Gastroesophageal sphincter (tissue), 4 donors: ENCODE measurements around the gene LDLRAD3. TPM values are rescaled to one million over a fixed set of nuclear protein-coding genes. Genes with fewer than 3 reads are reported as not detected.

Experiments
- ATAC-seq: fragments of 150-250 bp; one replicate; pipeline ENCODE4 v1.9.1; 2016; ENCODE audit warnings: mild to moderate bottlenecking, moderate library complexity
- H3K27ac ChIP-seq, 4 donors: fragments of 200-600 bp; sonication (generic) in 3 of 4; 1 replicate in 3 of 4; 2 replicates in 1 of 4; pipeline ENCODE4 v1.5.1; 2016 to 2019
- H3K27me3 ChIP-seq: fragments of 200-600 bp; sonication (generic); one replicate; pipeline ENCODE4 v1.5.1; 2019
- H3K36me3 ChIP-seq, 2 donors: fragments of 200-600 bp; sonication (generic); one replicate each; pipeline ENCODE4 v1.5.1; 2019; ENCODE audit warnings: control low read depth in 1 of 2
- H3K4me1 ChIP-seq, 3 donors: fragments of 200-600 bp; sonication (generic); 1 replicate in 2 of 3; 2 replicates in 1 of 3; pipeline ENCODE4 v1.5.1; 2016 to 2019; ENCODE audit warnings: control low read depth in 2 of 3
- H3K4me3 ChIP-seq, 2 donors: fragments of 200-600 bp; sonication (generic); one replicate each; pipeline ENCODE4 v1.5.1; 2019; ENCODE audit warnings: mild to moderate bottlenecking in 1 of 2, moderate library complexity in 1 of 2
- H3K9me3 ChIP-seq, 3 donors: fragments of 200-600 bp; sonication (generic); one replicate each; pipeline ENCODE4 v1.5.1; 2017 to 2019; ENCODE audit warnings: control low read depth in 2 of 3
- EP300 ChIP-seq: sonication (generic); formaldehyde crosslinking; IDR thresholded peaks from one replicate; pipeline ENCODE4 v1.6.1; 2017; ENCODE audit warnings: antibody characterized with exemption, mild to moderate bottlenecking
- POLR2A ChIP-seq, 2 donors: fragments of 450-650 bp; IDR thresholded peaks; one replicate each; pipeline ENCODE4 v1.6.1; 2017; ENCODE audit warnings: antibody characterized with exemption in 2 of 2, mild to moderate bottlenecking in 2 of 2, moderate library complexity in 1 of 2
- POLR2AphosphoS5 ChIP-seq: sonication (generic); formaldehyde crosslinking; IDR thresholded peaks from one replicate; pipeline ENCODE4 v1.6.1; 2017; ENCODE audit warnings: antibody characterized with exemption
- WGBS, 2 donors: methylation state at CpG; one replicate each; pipeline ENCODE4 v1.1.5; 2018; ENCODE audit warnings: low coverage in 1 of 2; 5-methylcytosine and 5-hydroxymethylcytosine counted together
- total RNA-seq, 4 donors: library from RNA; depleted of rRNA; stranded (reverse); fragments of >200 nt; gene quantifications; one replicate each; pipeline ENCODE4 v1.1.0, GENCODE V29; 2016
- TF ChIP-seq, protein P1 (sequence below), 4 experiments: fragments of 200-600 bp in 2 of 4; fragments of 450-650 bp in 2 of 4; sonication (generic) in 1 of 4; IDR thresholded peaks; one replicate each; pipeline ENCODE4 v1.5.1; 2017 to 2019; ENCODE audit warnings: antibody characterized with exemption in 4 of 4, mild to moderate bottlenecking in 2 of 4, moderate library complexity in 2 of 4

The LDLRAD3 gene
- total RNA-seq, 4 donors from 2014 or later = 4.0 to 8.9 (median 7.2) TPM

DNA sequence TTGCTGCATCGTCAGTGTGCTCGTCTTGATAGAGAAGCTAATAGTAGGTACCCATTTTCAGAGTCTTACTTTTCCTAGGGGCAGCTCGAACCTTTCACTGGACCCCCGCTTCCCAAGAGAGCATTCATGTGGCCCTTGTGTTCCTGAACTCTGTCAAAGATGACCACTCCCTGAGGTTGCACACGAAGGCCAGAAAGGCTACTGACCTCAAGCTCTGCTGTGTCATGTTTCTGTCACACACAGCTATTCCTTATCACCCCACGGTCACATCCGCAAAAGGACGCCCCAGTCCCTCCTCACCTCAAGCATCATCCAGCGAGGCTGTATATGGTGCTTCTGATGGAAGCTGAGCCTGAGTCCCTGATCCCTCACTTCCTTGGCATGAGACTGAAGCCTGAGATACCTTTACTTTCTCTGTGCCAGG, 171.5 kb downstream of the LDLRAD3 start:
- peaks cover 0 to 19% of the 10 kb centered on the region in 2 donors for H3K36me3 ChIP-seq
- TF ChIP-seq POLR2A (IDR thresholded peaks at IDR 0.05) = no peak
- TF ChIP-seq, protein P1, sequence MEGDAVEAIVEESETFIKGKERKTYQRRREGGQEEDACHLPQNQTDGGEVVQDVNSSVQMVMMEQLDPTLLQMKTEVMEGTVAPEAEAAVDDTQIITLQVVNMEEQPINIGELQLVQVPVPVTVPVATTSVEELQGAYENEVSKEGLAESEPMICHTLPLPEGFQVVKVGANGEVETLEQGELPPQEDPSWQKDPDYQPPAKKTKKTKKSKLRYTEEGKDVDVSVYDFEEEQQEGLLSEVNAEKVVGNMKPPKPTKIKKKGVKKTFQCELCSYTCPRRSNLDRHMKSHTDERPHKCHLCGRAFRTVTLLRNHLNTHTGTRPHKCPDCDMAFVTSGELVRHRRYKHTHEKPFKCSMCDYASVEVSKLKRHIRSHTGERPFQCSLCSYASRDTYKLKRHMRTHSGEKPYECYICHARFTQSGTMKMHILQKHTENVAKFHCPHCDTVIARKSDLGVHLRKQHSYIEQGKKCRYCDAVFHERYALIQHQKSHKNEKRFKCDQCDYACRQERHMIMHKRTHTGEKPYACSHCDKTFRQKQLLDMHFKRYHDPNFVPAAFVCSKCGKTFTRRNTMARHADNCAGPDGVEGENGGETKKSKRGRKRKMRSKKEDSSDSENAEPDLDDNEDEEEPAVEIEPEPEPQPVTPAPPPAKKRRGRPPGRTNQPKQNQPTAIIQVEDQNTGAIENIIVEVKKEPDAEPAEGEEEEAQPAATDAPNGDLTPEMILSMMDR (IDR thresholded peaks at IDR 0.05) = no peak
- TF ChIP-seq EP300 = no peak
- no peak for TF ChIP-seq POLR2AphosphoS5
- ATAC-seq = no peak
- no peaks in the 10 kb centered on the region for H3K4me1 ChIP-seq
- WGBS, 2 donors = 93 to 100% methylated on average over 4 to 9 of the region's 9 CpGs
- no peaks in the 10 kb centered on the region for H3K27me3 ChIP-seq
- H3K4me3 ChIP-seq = no peak overlapping the region
- peaks cover 0 to 24% (median 0%) of the 10 kb centered on the region in 3 donors for H3K9me3 ChIP-seq
- H3K27ac ChIP-seq = no peak overlapping the region

DNA sequence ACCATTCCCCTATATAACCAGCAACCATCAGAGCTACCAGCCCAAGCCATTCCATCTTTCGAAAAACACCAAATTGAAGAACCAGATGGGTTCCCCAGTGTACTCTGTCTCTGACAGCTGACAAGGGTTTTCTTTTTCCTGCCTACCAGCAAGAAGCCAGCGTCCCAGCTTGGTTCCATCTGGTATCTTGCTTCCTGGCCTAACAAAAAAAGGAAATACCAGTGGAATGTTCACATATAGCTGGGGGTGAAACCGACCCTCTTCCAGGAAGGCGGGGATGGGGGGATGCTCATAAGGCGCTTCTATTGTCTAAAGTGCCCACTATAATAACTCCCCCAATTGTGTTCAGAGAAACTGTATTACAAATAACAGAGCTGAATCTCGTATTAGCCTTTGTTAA, 172.3 kb downstream of the LDLRAD3 start:
- TF ChIP-seq POLR2AphosphoS5 (no peak), EP300 (no peak), POLR2A (IDR thresholded peaks at IDR 0.05) (no peak)
- TF ChIP-seq, protein P1 (IDR thresholded peaks at IDR 0.05) = no peak
- Histone ChIP-seq H3K9me3 (peaks cover 0 to 24% (median 0%) of the 10 kb centered on the region in 3 donors), H3K4me1 (no peaks in the 10 kb centered on the region), H3K36me3 (peaks cover 0 to 19% of the 10 kb centered on the region in 2 donors), H3K4me3 (no peak overlapping the region), H3K27ac (no peak overlapping the region), H3K27me3 (no peaks in the 10 kb centered on the region)
- no peak for ATAC-seq
- 89 to 90% methylated on average over 2 to 3 of the region's 6 CpGs for WGBS, 2 donors

GRCh38 chr11:36118084-36118483, 174.2 kb downstream of the LDLRAD3 start:
- ATAC-seq = no peak
- Histone ChIP-seq H3K36me3 (peaks cover 0 to 9% of the 10 kb centered on the region in 2 donors), H3K27me3 (no peaks in the 10 kb centered on the region), H3K9me3 (peaks cover 0 to 16% (median 0%) of the 10 kb centered on the region in 3 donors), H3K4me3 (no peak overlapping the region), H3K4me1 (peaks cover 0 to under 1% (median 0%) of the 10 kb centered on the region in 3 donors), H3K27ac (no peak overlapping the region)
- WGBS, 2 donors = 45 to 83% methylated on average over 2 of the region's 2 CpGs
- TF ChIP-seq EP300 (no peak), POLR2A (IDR thresholded peaks at IDR 0.05) (no peak), POLR2AphosphoS5 (no peak)
- TF ChIP-seq, protein P1 (IDR thresholded peaks at IDR 0.05) = no peak

DNA sequence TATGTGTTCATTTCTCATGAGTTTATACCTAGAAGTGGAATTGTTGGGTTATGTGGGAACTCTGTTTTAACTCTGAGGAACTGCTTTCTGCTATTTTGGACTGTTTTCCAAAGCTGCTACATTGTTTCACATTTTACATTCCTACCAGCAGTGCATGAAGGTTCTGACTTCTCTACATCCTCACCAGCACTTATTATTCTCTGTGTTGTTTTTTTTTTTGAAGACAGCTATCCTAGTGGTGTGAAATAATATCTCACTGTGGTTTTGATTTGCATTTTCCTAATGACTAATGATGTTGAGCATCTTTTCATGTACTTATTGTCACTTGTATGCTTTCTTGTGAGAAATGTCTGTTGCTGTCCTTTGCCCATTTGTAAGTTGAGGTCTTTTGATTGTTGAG, 175.4 kb downstream of the LDLRAD3 start:
- ATAC-seq = no peak
- no peaks in the 10 kb centered on the region for H3K27me3 ChIP-seq
- H3K9me3 ChIP-seq = peaks cover 0 to 4% (median 0%) of the 10 kb centered on the region in 3 donors
- peaks cover 0 to 3% of the 10 kb centered on the region in 2 donors for H3K36me3 ChIP-seq
- no peak overlapping the region for H3K27ac ChIP-seq
- peaks cover 0 to 12% (median 4%) of the 10 kb centered on the region in 3 donors for H3K4me1 ChIP-seq
- H3K4me3 ChIP-seq = no peak overlapping the region
- TF ChIP-seq POLR2AphosphoS5 (no peak), POLR2A (IDR thresholded peaks at IDR 0.05) (no peak), EP300 (no peak)
- TF ChIP-seq, protein P1 (IDR thresholded peaks at IDR 0.05) = no peak

DNA sequence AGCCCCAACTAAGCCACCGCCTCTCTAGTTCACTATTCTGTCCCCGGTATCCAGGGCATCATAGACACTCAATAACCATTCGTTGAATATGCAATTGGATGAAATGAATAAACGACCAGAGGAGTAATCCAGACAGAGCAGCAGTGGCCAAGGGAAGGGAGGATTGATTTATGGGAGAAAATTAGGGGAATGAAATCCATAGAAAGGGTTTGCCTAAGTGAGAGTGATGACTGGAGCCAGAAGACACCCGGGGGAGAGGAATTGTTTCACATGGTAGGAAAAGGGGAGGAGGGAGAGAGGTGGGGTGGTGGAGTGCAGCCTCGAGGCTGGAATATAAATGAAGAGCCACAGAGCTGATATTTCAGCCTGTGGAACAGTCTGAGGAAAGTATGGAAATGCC, 177.2 kb downstream of the LDLRAD3 start:
- Histone ChIP-seq H3K4me1 (peaks cover 0 to 12% (median 4%) of the 10 kb centered on the region in 3 donors), H3K4me3 (no peak overlapping the region), H3K27ac (no peak overlapping the region), H3K27me3 (no peaks in the 10 kb centered on the region), H3K36me3 (no peaks in the 10 kb centered on the region), H3K9me3 (no peaks in the 10 kb centered on the region)
- no peak for ATAC-seq
- 86% methylated on average over 2 to 5 of the region's 6 CpGs for WGBS, 2 donors
- TF ChIP-seq EP300 (no peak), POLR2A (IDR thresholded peaks at IDR 0.05) (no peak), POLR2AphosphoS5 (no peak)
- TF ChIP-seq, protein P1 (IDR thresholded peaks at IDR 0.05) = no peak
